Head of caudate nucleus (tissue), 42 donors: ENCODE results near the gene DNAJC28.
"Not testable (repeated sequence)": the region's sequence is repeated elsewhere in the genome, so short reads cannot be mapped to it uniquely, and the experiment has no call there.

ENCODE experiments used
- DNase-seq, 42 donors: peaks; one replicate each; pipeline versions ENCODE4 v3.0.0 to v3.0.0-alpha.2; 2020 to 2021; ENCODE audit warnings: mixed read lengths in 7 of 42
- intact Hi-C: fragments of 100-400 bp; cut with DNase I; formaldehyde crosslinking; loops from one replicate; pipeline ENCODE4 v1.15.0; 2022

Gene DNAJC28

DNA sequence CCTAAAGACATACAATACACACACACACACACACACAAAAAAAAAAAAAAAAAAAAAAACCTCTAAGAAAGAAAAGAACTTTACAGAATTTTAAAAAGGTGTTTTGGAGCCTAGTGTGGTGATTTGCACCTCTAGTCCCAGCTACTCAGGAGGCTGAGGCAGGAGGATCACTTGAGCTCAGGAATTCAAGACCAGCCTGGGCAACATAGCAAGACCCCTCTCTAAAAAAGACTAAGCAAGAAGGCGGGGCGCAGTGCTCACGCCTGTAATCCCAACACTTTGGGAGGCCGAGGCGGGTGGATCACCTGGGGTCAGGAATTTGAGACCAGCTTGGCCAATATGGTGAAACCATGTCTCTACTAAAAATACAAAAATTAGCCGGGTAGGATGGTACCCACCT is 44.9 kb downstream of the DNAJC28 start:
- DNase-seq, result not testable (repeated sequence)
- intact Hi-C loops, result loop anchor here (10.0 kb wide), 1 partner anchor 612 kb away; no protein-coding TSS in a partner anchor

DNA sequence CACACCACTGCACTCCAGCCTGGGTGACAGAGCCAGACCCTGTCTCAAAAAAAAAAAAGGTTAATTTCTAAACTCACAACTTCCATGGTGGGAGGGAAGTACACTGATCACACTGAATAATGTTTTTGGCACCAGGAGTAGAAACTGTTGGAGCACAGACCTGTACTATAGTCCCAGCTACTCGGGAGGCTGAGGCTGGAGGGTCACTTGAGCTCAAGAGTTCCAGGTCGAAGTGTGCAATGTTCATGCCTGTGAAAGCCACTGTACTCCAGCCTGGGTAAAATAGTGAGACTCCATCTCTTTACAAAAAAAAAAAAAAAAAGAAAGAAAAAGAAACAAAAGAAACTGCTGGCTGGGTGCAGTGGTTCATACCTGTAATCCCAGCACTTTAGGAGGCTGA is 47.0 kb downstream of the DNAJC28 start:
- intact Hi-C loops, result loop anchor here (5.0 to 10.0 kb wide), 2 partner anchors 242 to 610 kb away; no protein-coding TSS in a partner anchor
- peak in 1 of 42 donors; percentile 2 for DNase-seq

DNA sequence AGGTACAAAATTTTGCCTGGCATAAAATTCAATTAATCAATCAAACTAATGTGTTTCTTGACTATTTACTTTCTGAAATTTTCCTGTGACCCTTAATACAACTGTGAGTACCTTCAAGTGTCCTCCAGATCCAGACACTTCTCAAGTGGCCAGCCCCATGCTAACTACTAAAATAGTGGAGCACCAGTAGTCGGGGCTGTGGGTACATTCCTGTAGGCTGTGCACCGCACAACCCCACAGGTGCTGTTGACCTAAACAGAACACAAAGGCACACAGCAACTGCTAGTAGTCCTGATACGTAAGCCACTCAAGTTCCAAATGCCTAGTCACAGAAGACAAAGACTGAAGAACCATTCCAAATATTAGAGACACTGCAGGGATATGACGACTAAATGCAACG is 48.3 kb downstream of the DNAJC28 start:
- DNase-seq, result peak in 1 of 42 donors; percentile 5
- intact Hi-C loops, result loop anchor here (5.0 to 10.0 kb wide), 2 partner anchors 241 to 608 kb away; no protein-coding TSS in a partner anchor

DNA sequence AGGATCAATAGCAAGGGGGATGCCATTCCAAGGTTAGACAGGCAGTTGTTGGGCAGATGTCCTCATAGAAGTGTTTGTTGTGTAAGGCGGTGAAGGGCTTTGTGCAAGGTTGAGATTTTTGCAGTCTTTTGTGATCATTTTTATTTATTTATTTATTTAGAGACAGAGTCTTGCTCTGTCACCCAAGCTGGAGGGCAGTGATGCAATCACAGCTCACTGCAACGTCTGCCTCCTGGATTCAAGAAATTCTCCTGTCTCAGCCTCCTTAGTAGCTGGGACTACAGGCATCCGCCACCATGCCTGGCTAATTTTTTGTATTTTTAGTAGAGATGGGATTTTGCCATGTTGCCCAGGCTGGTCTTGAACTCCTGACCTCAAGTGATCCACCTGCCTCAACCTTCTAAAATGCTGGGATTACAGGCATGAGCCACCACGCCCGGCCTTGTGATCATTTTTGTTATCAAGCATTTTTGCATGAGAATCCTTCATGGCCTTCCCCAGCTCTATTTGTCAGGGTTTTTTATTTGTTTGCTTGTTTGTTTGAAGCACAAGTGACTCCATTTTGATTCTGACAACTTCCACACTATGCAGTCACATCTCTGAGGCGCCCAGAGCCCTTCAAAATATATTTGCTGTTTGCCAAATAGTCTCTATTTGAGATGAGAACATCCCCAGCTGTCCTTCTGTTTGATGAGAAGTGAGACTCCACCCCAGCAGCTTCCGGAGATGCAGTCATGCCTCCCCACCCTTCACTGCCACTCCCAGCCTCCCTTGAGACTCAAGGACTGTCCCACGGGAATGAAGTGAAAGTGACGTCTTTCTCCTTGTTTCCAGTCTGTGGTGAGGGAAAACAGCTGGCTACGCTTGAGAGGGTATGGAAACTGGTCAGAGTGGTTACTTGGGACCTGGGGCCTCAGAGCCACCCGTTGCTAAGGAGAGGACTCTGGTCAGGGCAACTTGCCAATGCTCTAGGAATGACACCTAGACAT is 49.7 kb downstream of the DNAJC28 start:
- intact Hi-C loops, result loop anchor here (5.0 to 10.0 kb wide), 2 partner anchors 239 to 607 kb away; no protein-coding TSS in a partner anchor
- DNase-seq, result peak in 13 of 42 donors; percentile 13 to 55 (median 27)
